Esophagus squamous epithelium (tissue), 5 donors: ENCODE data around the gene GMDS. TPM values are rescaled to one million over a fixed set of nuclear protein-coding genes. Genes with fewer than 3 reads are reported as not detected.

ENCODE experiments used
- DNase-seq: peaks from one replicate; lab custom pipeline; 2025; lab: John Stamatoyannopoulos, UW
- H3K27ac ChIP-seq, 4 donors: fragments of 200-600 bp; sonication (generic); one replicate each; pipeline ENCODE4 v1.5.1; 2016 to 2019; ENCODE audit warnings: mild to moderate bottlenecking in 1 of 4
- H3K27me3 ChIP-seq, 4 donors: fragments of 200-600 bp; sonication (generic); 1 replicate in 3 of 4; 2 replicates in 1 of 4; pipeline versions ENCODE4 v1.5.1 to v1.6.0; 2017 to 2021; ENCODE audit warnings: antibody characterized with exemption in 1 of 4
- H3K36me3 ChIP-seq, 3 donors: fragments of 200-600 bp; sonication (generic); one replicate each; pipeline ENCODE4 v1.5.1; 2016 to 2019
- H3K4me1 ChIP-seq, 3 donors: fragments of 200-600 bp; sonication (generic); one replicate each; pipeline ENCODE4 v1.5.1; 2017 to 2019
- H3K4me3 ChIP-seq, 4 donors: fragments of 200-600 bp; sonication (generic); 1 replicate in 3 of 4; 2 replicates in 1 of 4; pipeline ENCODE4 v1.5.1; 2016 to 2019; ENCODE audit warnings: mild to moderate bottlenecking in 2 of 4, moderate library complexity in 1 of 4
- H3K9me3 ChIP-seq, 3 donors: fragments of 200-600 bp; sonication (generic); one replicate each; pipeline ENCODE4 v1.5.1; 2016 to 2019
- POLR2A ChIP-seq, 4 donors: fragments of 450-650 bp; IDR thresholded peaks; one replicate each; pipeline ENCODE4 v1.6.1; 2017; ENCODE audit warnings: antibody characterized with exemption in 4 of 4, mild to moderate bottlenecking in 4 of 4, moderate library complexity in 3 of 4
- WGBS, 2 donors: methylation state at CpG; one replicate each; pipeline ENCODE4 v1.1.5; 2018; 5-methylcytosine and 5-hydroxymethylcytosine counted together
- intact Hi-C: fragments of 100-400 bp; cut with DNase I; formaldehyde crosslinking; loops from one replicate; pipeline ENCODE4 v1.15.0; 2022
- total RNA-seq, 4 donors: library from RNA; depleted of rRNA; stranded (reverse); fragments of >200 nt; gene quantifications; one replicate each; pipeline ENCODE4 v1.1.0, GENCODE V29; 2016
- TF ChIP-seq, protein P1 (sequence below), 6 experiments: fragments of 450-650 bp in 4 of 6; fragments of 200-600 bp in 2 of 6; sonication (generic) in 2 of 6; IDR thresholded peaks; one replicate each; pipeline ENCODE4 v1.5.1; 2016 to 2019; ENCODE audit warnings: antibody characterized with exemption in 6 of 6, mild to moderate bottlenecking in 4 of 6, moderate library complexity in 4 of 6
- donor health status: DM: yes; HTN: yes; CAD: no.

GMDS gene
- total RNA-seq, 4 donors from 2014 or later, result 17.9 to 58.7 (median 36.7) TPM

DNA sequence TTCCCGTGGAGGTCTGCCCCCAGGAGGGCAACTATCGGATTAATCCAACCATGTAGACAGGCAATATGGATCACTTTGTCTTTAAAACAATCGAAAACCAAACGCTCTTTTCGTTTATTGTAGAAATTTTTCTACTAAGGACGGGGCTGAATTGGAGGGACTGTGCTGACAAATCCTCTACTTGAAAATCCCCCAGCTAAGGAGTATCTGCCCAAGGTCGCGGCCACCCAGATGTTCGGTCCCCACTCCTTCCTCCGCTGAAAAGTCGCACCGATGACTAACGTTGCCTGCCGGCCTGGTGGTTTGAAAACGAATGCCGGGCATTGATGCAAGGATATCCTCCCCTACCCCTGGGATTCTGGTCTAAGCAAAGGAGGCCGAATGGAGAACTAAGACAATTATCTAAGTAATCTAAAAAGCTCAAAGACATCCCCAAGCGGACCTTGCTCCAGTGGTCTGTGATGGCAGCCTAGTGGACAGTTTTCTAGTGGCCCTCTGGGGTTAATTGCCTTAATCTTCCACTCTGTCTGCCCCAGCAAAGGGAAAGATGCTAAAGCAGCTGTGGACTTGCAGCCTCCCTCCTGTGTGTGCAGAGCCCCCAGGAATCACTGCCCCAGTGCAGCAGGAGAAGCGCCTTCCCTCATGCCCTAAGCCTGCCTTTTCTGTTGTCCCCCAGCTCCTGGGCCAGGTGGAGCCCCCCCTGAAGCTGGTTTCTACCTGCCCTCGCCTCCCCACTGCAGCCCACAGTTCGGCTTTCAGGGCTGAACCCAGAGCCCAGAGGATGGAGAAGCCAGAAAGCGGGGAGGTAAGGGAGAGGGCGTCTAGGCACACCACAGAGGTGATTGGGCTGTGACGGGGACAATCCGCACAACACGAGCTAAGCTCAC, 639.3 kb downstream of the GMDS start:
- H3K27ac ChIP-seq, result no peak overlapping the region
- H3K4me1 ChIP-seq, result peaks cover 32 to 69% (median 40%) of the 10 kb centered on the region in 3 donors
- peaks cover 12 to 99% (median 34%) of the 10 kb centered on the region in 4 donors for H3K27me3 ChIP-seq
- H3K36me3 ChIP-seq, result no peaks in the 10 kb centered on the region
- intact Hi-C loops, result loop anchor here (10.0 kb wide), 2 partner anchors 509 to 849 kb away; no protein-coding TSS in a partner anchor
- WGBS, 2 donors, result 41 to 42% methylated on average over 22 of the region's 26 CpGs
- DNase-seq, result no peak
- H3K4me3 ChIP-seq, result peak overlapping the region in 1 of 4 donors; percentile 6
- TF ChIP-seq, protein P1, sequence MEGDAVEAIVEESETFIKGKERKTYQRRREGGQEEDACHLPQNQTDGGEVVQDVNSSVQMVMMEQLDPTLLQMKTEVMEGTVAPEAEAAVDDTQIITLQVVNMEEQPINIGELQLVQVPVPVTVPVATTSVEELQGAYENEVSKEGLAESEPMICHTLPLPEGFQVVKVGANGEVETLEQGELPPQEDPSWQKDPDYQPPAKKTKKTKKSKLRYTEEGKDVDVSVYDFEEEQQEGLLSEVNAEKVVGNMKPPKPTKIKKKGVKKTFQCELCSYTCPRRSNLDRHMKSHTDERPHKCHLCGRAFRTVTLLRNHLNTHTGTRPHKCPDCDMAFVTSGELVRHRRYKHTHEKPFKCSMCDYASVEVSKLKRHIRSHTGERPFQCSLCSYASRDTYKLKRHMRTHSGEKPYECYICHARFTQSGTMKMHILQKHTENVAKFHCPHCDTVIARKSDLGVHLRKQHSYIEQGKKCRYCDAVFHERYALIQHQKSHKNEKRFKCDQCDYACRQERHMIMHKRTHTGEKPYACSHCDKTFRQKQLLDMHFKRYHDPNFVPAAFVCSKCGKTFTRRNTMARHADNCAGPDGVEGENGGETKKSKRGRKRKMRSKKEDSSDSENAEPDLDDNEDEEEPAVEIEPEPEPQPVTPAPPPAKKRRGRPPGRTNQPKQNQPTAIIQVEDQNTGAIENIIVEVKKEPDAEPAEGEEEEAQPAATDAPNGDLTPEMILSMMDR (IDR thresholded peaks at IDR 0.05), result no peak
- TF ChIP-seq POLR2A (IDR thresholded peaks at IDR 0.05), result no peak
- H3K9me3 ChIP-seq, result no peaks in the 10 kb centered on the region

DNA sequence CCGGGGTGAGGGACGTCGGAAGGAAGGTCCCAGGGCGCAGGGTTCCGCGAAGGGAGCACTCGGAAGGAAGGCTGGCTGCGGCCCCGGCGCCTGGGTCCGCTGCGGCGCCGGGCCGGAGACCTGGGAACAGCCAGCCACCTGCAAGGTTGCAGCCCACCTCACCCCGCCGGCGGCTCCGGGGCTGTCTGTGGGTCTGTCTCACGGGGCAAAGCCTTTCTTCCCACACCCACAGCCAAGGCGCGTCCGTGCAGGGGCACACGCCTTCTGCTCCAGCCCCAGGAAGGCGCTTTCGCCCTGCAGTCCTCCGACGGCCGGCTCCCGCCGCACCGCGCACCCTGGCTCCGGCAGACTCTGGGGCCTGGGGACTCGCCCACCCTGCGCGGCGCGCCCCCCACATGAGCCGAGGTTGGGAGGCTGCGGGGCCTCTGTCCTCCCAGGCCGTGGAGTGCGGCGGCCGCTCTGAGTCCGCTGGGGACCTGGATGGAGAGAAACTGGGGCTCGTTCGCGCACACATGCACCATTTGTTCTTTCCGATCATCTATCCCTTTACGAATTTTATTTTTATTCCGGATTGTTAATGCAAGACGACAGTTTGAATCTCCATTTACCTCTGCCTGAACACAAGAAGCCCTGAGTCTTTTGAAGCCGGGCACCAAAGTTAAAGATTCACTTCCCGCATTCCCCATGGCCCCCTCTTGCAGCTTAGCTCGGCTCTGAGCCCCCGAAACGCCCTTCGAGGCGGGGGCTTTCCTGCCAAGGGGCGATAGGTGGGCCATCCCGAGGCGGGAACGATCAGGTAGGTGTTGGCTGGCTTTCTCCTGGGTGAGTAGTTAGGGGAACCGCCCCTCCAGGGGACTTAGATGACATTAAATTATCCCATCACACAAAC, 640.2 kb downstream of the GMDS start:
- Histone ChIP-seq H3K36me3 (no peaks in the 10 kb centered on the region), H3K9me3 (no peaks in the 10 kb centered on the region), H3K4me1 (peaks cover 31 to 60% (median 32%) of the 10 kb centered on the region in 3 donors), H3K4me3 (peak overlapping the region; percentile 37 to 72 (median 49)), H3K27me3 (peaks cover 12 to 98% (median 34%) of the 10 kb centered on the region in 4 donors), H3K27ac (peak overlapping the region in 1 of 4 donors; percentile 0)
- DNase-seq, result no peak
- intact Hi-C loops, result loop anchor here (10.0 kb wide), 2 partner anchors 510 to 850 kb away; no protein-coding TSS in a partner anchor
- 23 to 26% methylated on average over 14 to 19 of the region's 65 CpGs for WGBS, 2 donors
- TF ChIP-seq, protein P1 (IDR thresholded peaks at IDR 0.05), result no peak
- TF ChIP-seq POLR2A (IDR thresholded peaks at IDR 0.05), result no peak

DNA sequence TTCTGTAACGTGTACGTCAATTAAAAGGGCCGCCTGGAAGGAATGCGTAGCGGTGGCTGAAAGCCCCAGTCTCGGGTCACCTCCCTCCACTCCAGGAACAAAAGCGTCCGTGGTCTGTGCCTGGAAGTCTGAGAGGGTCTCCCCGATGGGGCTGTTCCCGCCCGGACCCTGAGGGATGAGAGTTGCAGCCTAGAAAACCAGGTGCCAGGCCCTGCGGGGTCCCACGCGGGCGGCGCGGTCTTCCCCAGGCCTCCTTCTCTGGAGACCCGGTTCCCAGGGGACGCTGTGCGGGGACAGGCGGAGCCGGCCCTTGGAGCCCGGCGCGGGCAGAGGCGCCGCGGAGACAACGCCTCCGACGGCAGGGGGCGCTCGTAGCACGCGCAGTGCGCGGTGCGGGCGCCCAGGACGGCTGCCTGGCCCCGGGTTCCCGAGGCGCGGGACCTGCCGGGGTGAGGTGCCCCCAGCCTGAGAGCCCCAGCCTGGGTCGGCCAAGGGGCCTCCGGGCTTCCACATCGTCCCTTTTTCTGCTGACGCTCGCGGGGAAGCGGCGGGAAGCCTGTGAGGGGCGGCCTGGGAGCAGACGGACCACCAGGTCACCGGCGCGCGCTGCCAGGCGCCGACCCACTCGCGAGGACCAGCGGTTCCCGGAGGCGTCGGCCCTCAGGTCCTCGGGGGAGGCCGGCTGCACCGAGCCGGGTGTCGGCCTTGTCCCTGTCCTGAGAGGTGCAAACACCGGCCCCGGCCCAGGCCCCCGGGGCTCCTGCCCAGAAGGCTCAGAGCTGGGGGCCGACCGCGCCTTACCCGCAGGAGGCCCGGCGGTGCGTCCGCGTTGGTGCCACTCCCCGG, 641.0 kb downstream of the GMDS start:
- Histone ChIP-seq H3K27me3 (peaks cover 12 to 97% (median 34%) of the 10 kb centered on the region in 4 donors), H3K36me3 (no peaks in the 10 kb centered on the region), H3K27ac (peak overlapping the region in 2 of 4 donors; percentile 0 to 21), H3K4me3 (peak overlapping the region; percentile 37 to 72 (median 49)), H3K9me3 (no peaks in the 10 kb centered on the region), H3K4me1 (peaks cover 30 to 59% (median 32%) of the 10 kb centered on the region in 3 donors)
- TF ChIP-seq, protein P1 (IDR thresholded peaks at IDR 0.05), result peak; percentile 82 to 98 (median 95)
- no peak for TF ChIP-seq POLR2A (IDR thresholded peaks at IDR 0.05)
- intact Hi-C loops, result loop anchor here (5.0 to 10.0 kb wide), 5 partner anchors 510 to 1033 kb away; no protein-coding TSS in a partner anchor
- WGBS, 2 donors, result 1 to 5% methylated on average over 4 to 9 of the region's 85 CpGs
- no peak for DNase-seq

DNA sequence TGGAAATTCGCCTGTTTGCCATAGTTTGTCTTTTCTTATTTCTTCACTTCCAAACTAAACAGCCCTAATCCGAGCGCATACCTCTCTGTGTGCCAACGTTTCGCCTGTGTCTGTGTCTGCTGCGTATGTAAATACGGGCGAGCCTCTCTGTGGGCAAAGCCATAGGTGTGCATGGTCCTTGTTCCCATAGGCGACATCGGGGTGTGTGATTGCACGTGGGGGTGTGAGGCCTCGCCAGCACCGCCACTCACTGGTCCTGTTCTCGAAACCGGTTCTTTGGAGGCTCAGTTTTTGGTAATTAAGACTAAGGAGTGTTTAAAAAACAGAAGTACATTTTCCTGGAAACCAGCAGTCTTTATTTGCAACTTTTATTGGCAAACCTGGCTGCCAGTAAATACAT, 641.7 kb downstream of the GMDS start:
- no peak for TF ChIP-seq POLR2A (IDR thresholded peaks at IDR 0.05)
- TF ChIP-seq, protein P1 (IDR thresholded peaks at IDR 0.05), result no peak
- 38 to 77% methylated on average over 14 to 15 of the region's 15 CpGs for WGBS, 2 donors
- DNase-seq, result no peak
- Histone ChIP-seq H3K36me3 (no peaks in the 10 kb centered on the region), H3K4me3 (peak overlapping the region in 2 of 4 donors; percentile 54 to 72), H3K27ac (no peak overlapping the region), H3K9me3 (no peaks in the 10 kb centered on the region), H3K27me3 (peaks cover 12 to 97% (median 34%) of the 10 kb centered on the region in 4 donors), H3K4me1 (peaks cover 23 to 52% (median 29%) of the 10 kb centered on the region in 3 donors)
- intact Hi-C loops, result loop anchor here (5.0 to 10.0 kb wide), 5 partner anchors 511 to 1034 kb away; no protein-coding TSS in a partner anchor
